Lower leg skin (tissue), 3 donors: ENCODE data around the gene RNF168.

ENCODE experiments used
- POLR2A ChIP-seq, 2 donors: fragments of 450-650 bp; IDR thresholded peaks; one replicate each; pipeline ENCODE4 v1.6.1; 2016 to 2017; ENCODE audit warnings: antibody characterized with exemption in 2 of 2, mild to moderate bottlenecking in 1 of 2, moderate library complexity in 1 of 2
- TF ChIP-seq, protein P1 (sequence below), 3 donors: fragments of 450-650 bp; IDR thresholded peaks; one replicate each; pipeline ENCODE4 v1.5.1; 2016; ENCODE audit warnings: antibody characterized with exemption in 3 of 3, mild to moderate bottlenecking in 3 of 3, moderate library complexity in 2 of 3

DNA sequence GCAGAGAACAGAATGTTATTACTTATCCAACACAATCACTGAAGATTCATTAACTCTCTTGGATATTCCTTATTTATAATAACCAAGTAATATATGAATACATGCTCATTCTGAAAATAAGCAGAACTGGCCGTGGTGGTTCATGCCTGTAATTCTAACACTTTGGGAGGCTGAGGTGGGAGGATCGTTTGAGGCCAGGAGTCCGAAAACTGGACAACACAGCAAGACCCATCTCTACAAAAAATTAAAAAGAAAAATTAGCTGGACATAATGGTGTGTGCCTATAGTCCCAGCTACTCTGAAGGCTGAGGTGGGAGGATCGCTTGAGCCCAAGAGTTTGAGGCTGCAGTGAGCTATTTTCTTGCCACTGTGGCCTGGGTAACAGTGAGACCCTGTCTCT lies 25.9 kb downstream of the RNF168 start:
- TF ChIP-seq POLR2A (IDR thresholded peaks at IDR 0.05) = no peak
- TF ChIP-seq, protein P1, sequence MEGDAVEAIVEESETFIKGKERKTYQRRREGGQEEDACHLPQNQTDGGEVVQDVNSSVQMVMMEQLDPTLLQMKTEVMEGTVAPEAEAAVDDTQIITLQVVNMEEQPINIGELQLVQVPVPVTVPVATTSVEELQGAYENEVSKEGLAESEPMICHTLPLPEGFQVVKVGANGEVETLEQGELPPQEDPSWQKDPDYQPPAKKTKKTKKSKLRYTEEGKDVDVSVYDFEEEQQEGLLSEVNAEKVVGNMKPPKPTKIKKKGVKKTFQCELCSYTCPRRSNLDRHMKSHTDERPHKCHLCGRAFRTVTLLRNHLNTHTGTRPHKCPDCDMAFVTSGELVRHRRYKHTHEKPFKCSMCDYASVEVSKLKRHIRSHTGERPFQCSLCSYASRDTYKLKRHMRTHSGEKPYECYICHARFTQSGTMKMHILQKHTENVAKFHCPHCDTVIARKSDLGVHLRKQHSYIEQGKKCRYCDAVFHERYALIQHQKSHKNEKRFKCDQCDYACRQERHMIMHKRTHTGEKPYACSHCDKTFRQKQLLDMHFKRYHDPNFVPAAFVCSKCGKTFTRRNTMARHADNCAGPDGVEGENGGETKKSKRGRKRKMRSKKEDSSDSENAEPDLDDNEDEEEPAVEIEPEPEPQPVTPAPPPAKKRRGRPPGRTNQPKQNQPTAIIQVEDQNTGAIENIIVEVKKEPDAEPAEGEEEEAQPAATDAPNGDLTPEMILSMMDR (IDR thresholded peaks at IDR 0.05) = no peak
